Measurements from ENCODE around the gene ZER1.
A peak's percentile ranks its signal among the peaks of the same experiment; 100 is the strongest.
"Not testable (repeated sequence)": the region's sequence is repeated elsewhere in the genome, so short reads cannot be mapped to it uniquely, and the experiment has no call there.

The ZER1 gene

GRCh38 chr9:128771745-128772519 lies at the start of gene ZER1:
TSS of gene ZER1 (minus strand) at chr9:128771927. CDS start at chr9:128755565, 16,362 bp downstream.
- peak; percentile 86 for DNase-seq

GRCh38 chr9:128820665-128821583 lies 49.2 kb upstream of the ZER1 start:
- no peak for DNase-seq

DNA sequence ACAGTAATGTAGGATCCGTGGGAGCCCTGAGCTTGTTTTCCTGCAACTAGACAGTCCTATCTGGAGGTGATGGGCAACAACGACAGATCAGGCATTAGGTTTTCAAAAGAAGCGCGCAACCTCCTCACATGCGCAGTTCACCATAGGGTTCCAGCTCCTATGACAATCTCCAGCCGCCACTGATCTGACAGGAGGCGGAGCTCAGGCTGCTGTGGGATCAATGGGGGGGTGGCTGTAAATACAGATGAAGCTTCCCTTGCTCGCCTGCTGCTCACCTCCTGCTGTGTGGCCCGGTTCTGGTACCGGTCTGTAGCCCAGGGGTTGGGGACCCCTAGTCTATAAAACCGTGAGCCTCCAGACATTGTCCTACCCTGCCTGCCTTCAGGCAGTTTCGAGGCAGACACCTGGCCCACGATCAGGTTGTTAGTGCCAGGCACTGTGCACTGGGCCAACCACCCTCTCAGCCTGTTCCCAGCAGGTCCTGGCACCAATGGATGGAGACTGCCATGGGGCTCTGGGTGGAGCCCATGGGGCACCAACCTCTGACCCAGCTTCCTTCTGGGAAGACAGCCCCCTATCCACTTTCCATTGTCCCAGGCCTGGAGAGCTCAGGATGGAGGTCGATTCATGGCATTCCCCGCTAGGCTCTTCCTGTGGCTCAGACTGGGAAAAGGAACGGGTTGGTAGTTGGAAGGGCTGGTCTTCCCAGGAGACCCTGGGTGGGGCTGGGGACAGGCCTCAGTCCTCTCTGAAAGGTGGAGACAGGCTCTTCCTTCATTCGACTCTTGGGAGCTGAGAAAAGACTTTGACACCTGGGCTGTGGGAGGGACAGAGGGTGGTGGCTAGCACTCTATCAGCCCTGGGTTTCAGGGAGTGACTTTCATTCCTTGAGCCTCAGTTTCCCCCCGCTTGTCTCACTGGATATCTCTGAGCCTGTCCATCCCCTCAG lies 48.3 kb upstream of the ZER1 start:
- DNase-seq = no peak

DNA sequence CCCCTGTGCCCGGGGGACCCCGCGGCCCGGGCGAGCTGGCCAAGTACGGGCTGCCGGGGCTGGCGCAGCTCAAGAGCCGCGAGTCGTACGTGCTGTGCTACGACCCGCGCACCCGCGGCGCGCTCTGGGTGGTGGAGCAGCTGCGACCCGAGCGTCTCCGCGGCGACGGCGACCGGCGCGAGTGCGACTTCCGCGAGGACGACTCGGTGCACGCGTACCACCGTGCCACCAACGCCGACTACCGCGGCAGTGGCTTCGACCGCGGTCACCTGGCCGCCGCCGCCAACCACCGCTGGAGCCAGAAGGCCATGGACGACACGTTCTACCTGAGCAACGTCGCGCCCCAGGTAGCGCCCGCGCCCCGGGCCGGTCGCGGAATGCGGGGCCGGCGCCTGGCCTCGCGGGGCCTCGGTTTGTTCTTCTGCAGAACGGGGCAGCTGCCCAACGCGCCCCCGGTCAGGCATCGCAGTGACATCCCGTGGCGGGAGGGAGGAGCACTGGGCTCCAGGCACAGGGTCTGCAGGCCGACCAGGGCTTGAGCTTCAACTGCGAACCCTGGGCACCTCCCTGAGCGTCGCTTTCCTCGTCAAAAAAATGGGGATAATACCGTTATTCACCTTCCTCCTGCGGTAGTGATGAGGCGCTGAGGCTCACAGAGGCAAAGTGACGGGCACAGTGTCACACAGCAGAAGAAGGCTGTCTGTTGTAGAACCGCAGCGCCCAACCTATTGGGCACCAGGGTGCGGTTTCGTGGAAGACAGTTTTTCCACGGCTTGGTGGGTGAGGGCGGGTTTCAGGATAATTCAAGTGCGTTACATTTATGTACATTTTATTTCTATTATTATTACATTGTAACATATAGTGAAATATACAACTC lies 47.4 kb upstream of the ZER1 start:
- DNase-seq = no peak

- DNase-seq = peak; percentile 78
These were observed 46.5 kb upstream of the ZER1 start, which contains the start of gene ENDOG for GRCh38 chr9:128818099-128818838. TSS of gene ENDOG (plus strand) at chr9:128818500. CDS start at chr9:128818685, 185 bp downstream.

GRCh38 chr9:128810873-128811272 lies 39.1 kb upstream of the ZER1 start:
- DNase-seq = no peak

DNA sequence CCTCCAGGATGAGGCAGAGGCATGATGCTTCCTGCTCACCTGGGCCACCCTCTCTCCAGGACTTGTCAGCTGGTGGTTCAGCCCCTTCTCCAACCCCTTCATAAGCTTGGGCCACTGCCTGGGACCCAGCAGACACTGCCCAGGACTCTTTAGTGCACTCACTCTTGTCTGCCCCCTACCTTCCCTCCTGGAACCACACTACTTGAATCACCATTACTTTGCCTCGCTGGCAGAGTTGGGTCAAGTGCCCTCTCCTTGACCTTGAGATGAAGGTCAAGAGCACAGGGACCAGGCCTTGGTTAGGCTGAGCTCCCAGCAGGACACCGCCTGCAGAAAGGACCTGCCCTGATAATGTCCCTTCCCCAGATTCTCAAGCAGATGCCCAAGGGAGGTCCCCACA lies 38.1 kb upstream of the ZER1 start:
- DNase-seq = no peak

DNA sequence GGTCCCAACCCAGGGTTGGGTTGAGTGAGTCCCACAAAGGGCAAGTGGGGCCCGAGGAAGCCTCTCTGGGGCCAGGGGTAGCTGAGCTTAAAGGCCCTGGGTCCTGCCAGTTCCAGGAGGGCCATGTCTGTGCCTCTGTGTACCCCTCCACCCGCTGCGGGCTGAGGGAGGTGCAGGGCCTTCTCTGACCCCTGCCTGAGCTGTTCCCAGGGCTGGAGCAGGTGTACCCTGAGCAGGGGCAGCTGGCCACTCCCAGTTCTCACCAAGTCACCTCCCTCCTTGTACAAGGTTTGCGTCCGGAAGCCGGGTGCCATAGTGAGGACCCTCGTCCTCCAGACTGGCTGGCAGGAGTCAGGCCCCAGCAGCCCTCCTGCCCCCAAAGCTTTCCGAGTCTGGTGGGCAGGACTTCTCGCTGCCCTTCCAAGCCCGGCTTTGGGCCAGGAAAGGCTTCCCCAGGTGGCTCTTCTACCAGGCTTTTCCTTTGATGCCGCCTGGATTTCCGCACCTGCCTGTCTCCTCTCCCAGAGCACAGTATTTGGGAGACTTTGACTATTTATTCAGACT lies 37.4 kb upstream of the ZER1 start:
- no peak for DNase-seq

- no peak for DNase-seq
These were observed 36.8 kb upstream of the ZER1 start for GRCh38 chr9:128808543-128808942.

DNA sequence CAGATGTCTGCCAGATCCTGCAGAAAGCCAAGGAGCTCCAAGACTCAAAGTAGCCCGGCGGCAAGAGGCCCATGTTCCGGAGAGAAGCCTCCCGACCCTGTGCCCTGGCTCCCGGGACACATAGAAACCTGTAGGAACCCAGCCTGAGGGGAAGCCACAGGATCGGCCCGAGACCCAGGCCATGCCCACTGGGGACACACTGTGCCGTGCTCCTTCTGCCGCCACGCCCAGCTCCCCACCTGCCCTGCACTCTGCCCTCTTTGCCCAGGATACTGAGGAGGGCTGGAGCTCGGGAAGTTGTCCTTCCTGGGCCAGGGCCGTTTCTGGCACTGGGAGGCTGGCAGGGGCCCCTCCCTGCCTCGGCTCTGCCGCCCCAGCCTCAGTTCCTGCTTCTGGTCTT lies 36.1 kb upstream of the ZER1 start:
- no peak for DNase-seq

DNA sequence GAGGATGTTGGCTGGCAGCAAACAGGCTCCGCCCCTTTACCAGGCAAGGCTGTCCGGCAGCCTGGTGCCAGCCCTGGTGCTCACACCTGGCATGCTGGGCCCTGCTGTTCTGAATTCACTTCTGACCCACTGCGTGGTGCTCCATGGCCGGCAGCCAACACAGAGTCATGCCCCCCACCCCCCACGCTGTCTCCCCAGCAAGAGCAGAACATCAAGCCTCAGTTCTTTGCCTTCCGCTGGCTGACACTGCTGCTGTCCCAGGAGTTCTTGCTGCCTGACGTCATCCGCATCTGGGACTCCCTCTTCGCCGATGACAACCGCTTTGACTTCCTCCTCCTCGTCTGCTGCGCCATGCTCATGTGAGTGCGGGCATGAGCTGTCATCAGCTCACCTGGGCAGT lies 33.9 kb upstream of the ZER1 start:
- no peak for DNase-seq

- DNase-seq = no peak
These were observed 30.8 kb upstream of the ZER1 start for GRCh38 chr9:128802482-128802881.

DNA sequence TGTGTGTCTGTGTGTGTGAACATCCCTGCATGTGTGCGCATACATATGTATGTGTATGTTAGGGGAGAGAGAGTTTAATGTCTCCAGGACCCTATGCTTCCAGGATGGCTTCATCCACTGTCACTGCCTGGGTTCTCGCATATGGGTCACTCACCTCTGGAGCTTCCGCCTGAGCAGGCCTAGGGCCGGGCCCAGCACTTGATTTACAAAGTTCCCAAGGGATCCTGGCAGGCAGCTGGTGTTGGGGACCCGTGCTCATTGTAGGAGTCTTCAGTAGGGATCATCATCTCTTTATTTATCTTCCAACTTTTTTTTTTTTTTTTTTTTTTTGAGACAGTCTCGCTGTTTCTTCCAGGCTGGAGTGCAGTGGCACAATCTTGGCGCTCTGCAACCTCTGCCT lies 28.3 kb upstream of the ZER1 start:
- no peak for DNase-seq

DNA sequence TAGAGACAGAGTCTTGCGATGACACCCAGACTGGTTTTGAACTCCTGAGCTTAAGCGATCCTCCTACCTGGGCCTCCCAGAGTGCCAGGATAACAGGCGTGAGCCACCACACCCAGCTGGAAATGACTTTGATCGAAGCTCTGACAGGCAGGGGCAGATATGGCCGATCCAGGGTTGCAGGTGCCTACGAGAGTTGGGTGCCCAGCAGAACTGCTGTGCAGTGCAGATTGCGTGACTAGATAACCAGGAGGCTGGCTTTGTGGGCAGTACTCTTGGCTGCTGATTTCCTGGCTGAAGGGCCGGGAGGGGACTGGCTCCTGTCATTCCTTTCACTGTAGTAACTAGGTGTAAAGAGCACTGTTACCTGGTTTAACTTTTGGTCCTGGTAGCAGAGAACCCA lies 27.2 kb upstream of the ZER1 start:
- DNase-seq = no peak

DNA sequence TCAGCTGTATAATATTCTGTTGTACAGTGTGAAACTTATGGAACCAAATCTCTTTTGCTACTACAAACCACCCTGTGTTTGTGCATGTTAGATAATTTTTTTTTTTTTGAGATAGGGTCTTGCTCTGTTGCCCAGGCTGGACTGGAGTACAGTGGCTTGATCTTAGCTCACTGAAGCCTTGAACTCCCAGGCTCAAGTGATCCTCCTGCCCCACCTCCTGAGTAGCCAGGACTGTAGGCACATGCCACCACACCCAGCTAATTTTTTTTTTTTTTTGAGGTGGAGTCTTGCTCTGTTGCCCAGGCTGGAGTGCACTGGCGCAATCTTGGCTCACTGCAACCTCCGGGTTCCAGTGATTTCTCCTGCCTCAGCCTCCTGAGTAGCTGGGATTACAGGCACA lies 23.2 kb upstream of the ZER1 start:
- DNase-seq = not testable (repeated sequence)

GRCh38 chr9:128792978-128793686 lies 21.4 kb upstream of the ZER1 start:
- DNase-seq = no peak

- no peak for DNase-seq
These were observed 20.4 kb upstream of the ZER1 start for GRCh38 chr9:128792134-128792533.

DNA sequence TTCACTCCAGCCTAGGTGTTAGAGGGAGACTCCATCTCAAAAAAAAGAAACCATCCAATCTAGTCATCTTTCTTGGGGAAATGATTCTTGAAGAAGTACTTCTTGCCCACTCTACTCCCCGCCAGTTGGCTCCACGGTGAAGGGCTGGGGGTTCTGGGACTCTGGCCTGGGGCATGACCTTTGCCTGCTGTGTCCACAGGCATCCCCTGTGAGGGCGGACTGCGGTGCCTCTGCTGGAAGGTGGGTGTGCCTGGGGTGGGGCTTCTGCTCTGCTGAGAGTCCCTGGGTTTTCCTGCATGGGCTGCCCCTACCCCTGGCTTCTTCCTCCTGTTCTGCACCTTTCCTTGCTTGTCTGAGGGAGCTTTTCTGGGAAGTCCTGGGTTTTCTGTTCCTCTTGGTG lies 18.8 kb upstream of the ZER1 start:
- no peak for DNase-seq

DNA sequence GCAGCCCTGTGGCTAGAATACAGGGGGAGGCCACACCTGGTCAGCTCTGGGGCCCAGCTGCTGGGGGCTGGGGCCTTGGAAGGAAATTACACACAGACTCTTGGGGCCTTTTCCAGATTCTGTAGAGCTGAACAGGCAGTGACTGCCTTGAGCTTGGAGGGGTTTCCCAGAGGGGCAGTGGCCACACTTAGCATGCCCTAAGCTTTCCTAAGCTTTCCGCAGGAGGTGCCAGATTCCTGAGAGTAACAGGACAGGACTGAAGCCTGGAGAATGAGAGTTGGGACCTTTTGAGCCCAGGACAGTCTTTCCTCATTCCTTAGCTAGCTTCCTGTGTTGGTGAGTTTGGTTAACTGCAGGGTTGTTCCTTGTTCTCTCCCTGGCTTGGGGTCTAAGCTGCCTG lies 16.7 kb upstream of the ZER1 start:
- DNase-seq = no peak

DNA sequence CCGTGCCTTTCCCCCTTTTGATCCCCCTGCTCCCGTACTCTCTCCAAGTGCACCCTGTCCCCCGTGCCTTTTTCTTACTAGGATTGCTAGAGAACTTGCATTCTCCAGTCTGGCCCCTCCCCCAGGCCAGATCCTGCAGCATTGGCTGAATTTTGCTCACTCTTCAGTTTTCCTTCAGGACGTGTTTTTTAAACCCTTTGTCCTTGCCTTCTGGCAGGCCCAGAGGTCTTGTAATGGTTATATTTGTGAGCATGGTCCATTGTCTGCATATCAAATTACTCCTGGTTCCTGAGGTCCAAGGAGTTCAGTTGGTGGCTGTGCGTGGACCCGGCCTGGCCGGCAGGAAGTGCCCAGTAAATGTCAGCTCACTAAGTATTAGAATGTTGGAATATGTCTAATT lies 15.9 kb upstream of the ZER1 start:
- no peak for DNase-seq
